ENCODE measurements around the gene GP1BA.

Gene GP1BA

DNA sequence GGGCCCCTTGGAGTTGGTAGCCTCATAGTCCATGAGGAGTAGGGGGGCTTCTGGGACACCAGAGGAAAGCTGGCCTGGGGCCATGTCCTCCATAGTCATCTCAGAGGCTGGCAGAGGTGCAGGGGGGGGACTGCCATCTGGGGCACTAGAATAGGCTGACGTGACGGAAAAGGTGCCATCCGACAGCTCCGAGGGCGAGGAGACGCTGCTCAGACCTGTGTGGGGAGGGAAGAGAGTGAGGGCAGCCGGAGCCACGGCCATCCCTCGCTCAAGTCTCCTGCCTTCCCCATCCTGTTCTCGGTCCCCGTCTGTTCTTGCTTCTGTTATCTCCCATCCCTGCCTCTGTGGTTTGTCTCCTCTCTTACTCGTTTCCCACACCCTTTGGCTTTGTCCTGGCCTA, 40.2 kb downstream of the GP1BA start:
- FAIRE-seq (no peak), DNase-seq (ENCODE audit: insufficient read length) (no peak)
- TF ChIP-seq TAF1 (IDR thresholded peaks at IDR 0.05; ENCODE audit: borderline replicate concordance, low read depth, low read length) (no peak), POLR2AphosphoS5 (IDR thresholded peaks at IDR 0.05; ENCODE audit: low read depth, low read length) (no peak), POLR2A (IDR thresholded peaks at IDR 0.05; ENCODE audit: low read depth, low read length) (no peak)

- TF ChIP-seq POLR2A (IDR thresholded peaks at IDR 0.05; ENCODE audit: low read depth, low read length) (no peak), POLR2AphosphoS5 (IDR thresholded peaks at IDR 0.05; ENCODE audit: low read depth, low read length) (no peak), TAF1 (IDR thresholded peaks at IDR 0.05; ENCODE audit: borderline replicate concordance, low read depth, low read length) (no peak)
- FAIRE-seq (no peak), DNase-seq (ENCODE audit: insufficient read length) (no peak)
These were observed 40.7 kb downstream of the GP1BA start for GRCh38 chr17:4972752-4973151.

DNA sequence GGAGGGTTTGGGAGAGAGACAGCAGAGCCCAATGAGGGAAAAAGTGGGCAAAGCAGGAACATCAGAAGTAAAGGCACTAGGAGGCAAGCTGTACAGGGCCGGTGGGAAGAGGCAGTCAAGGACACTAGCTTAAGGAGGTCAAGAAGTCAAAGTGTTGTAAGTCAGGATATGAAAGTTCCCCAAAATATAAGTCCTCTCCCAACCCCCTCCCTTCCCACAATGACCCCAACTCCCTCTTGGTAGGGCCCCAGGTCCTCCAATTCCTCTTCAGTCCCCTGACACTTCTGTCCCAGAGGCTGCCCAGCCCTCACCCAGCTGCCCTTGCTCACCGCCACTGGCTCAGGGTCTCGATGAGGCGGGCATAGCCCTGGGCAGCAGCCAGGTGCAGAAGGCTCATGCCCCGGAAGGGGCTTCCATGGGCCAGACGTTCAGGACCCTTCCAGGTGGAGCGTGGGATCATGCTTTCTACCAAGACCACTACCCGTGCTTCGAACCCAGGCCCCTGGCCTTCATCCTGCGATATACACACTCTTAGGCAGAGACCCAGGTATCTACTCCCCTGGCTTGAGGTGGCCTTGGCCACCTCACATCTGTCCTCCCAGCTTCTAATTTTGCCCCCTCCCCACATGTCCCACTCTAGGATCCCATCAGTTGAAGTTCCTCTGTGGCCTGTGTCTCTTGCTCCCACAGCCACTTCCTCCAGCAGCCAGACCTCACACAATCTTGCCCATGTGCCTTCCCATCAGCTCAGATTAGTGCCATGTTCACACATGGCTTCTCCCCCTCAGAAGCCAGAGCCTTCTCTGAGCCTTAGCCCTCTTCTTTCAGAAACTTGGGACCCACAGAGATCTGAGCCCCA, 41.4 kb downstream of the GP1BA start:
- FAIRE-seq (no peak), DNase-seq (ENCODE audit: insufficient read length) (no peak)
- TF ChIP-seq POLR2AphosphoS5 (IDR thresholded peaks at IDR 0.05; ENCODE audit: low read depth, low read length) (no peak), TAF1 (IDR thresholded peaks at IDR 0.05; ENCODE audit: borderline replicate concordance, low read depth, low read length) (no peak), POLR2A (IDR thresholded peaks at IDR 0.05; ENCODE audit: low read depth, low read length) (no peak)

GRCh38 chr17:4974115-4974670, 42.1 kb downstream of the GP1BA start:
- DNase-seq (ENCODE audit: insufficient read length) = no peak
- no peak for FAIRE-seq
- TF ChIP-seq TAF1 (IDR thresholded peaks at IDR 0.05; ENCODE audit: borderline replicate concordance, low read depth, low read length) (no peak), POLR2AphosphoS5 (IDR thresholded peaks at IDR 0.05; ENCODE audit: low read depth, low read length) (no peak), POLR2A (IDR thresholded peaks at IDR 0.05; ENCODE audit: low read depth, low read length) (no peak)

GRCh38 chr17:4978726-4979125, 46.6 kb downstream of the GP1BA start:
- TF ChIP-seq POLR2AphosphoS5 (IDR thresholded peaks at IDR 0.05; ENCODE audit: low read depth, low read length) (no peak), POLR2A (IDR thresholded peaks at IDR 0.05; ENCODE audit: low read depth, low read length) (no peak), TAF1 (IDR thresholded peaks at IDR 0.05; ENCODE audit: borderline replicate concordance, low read depth, low read length) (no peak)
- FAIRE-seq (no peak), DNase-seq (ENCODE audit: insufficient read length) (no peak)

- DNase-seq (ENCODE audit: insufficient read length) (peak; percentile 57), FAIRE-seq (peak; percentile 73)
- TF ChIP-seq POLR2A (IDR thresholded peaks at IDR 0.05; ENCODE audit: low read depth, low read length) (no peak), POLR2AphosphoS5 (IDR thresholded peaks at IDR 0.05; ENCODE audit: low read depth, low read length) (no peak), TAF1 (IDR thresholded peaks at IDR 0.05; ENCODE audit: borderline replicate concordance, low read depth, low read length) (no peak)
These were observed 48.7 kb downstream of the GP1BA start for GRCh38 chr17:4980644-4981216.

DNA sequence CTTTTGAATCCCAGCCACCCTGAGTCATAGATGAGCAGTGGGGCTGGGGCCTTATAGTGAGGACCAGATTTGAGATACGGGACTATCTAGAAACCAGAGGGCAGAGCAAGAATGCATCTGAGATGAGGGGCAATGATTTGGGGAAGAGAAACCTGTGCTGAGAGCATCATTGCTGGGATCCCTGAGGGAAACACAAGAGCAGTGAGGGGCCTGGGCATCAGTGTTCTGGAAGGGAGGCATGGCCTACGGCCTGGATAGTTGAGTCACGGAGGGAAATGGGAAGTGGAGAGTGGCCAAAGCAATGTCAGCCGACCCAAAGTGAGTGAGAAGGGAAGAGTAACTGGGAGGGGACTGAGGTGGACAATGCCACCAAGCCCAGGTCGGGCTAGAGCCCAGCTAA, 50.2 kb downstream of the GP1BA start:
- FAIRE-seq (no peak), DNase-seq (ENCODE audit: insufficient read length) (no peak)
- no peak for TF ChIP-seq POLR2A (IDR thresholded peaks at IDR 0.05; ENCODE audit: low read depth, low read length)
- TF ChIP-seq POLR2AphosphoS5 (IDR thresholded peaks at IDR 0.05; ENCODE audit: low read depth, low read length) = no peak
- TF ChIP-seq TAF1 (IDR thresholded peaks at IDR 0.05; ENCODE audit: borderline replicate concordance, low read depth, low read length) = no peak

All from GM12892 (cell line).